TTC549 (cell line): ENCODE data around the gene ANGPTL1.

Source experiments
- FAIRE-seq: peaks from 2 replicates; lab custom pipeline; 2012; peaks lifted over from hg19 to GRCh38; lab: Jason Lieb, UNC

Gene ANGPTL1, protein sequence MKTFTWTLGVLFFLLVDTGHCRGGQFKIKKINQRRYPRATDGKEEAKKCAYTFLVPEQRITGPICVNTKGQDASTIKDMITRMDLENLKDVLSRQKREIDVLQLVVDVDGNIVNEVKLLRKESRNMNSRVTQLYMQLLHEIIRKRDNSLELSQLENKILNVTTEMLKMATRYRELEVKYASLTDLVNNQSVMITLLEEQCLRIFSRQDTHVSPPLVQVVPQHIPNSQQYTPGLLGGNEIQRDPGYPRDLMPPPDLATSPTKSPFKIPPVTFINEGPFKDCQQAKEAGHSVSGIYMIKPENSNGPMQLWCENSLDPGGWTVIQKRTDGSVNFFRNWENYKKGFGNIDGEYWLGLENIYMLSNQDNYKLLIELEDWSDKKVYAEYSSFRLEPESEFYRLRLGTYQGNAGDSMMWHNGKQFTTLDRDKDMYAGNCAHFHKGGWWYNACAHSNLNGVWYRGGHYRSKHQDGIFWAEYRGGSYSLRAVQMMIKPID

DNA sequence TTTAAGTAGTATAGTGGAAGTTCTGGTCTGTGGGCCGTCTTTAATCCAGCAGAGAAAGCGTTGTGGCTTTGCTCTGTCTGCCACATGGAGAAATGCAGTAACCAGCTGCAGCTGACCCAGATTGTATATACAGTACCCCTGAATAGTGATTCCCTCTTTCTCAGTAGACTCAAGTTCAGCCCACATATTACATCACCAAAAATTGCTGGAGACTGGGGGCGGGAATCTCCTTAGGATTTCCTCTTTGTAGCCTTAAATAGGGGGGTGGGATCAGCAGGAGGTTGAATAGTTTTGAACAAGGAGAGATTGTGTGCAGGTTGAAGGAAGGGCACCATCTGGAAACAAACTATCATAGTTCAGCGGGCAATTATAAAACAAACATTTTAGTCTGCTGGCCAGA lies at the start of gene ANGPTL1:
TSS of gene ANGPTL1 (minus strand) at position 134 of the 400 bp plus-strand sequence. CDS start 5,301 bp downstream, outside the sequence.
- no peak for FAIRE-seq

DNA sequence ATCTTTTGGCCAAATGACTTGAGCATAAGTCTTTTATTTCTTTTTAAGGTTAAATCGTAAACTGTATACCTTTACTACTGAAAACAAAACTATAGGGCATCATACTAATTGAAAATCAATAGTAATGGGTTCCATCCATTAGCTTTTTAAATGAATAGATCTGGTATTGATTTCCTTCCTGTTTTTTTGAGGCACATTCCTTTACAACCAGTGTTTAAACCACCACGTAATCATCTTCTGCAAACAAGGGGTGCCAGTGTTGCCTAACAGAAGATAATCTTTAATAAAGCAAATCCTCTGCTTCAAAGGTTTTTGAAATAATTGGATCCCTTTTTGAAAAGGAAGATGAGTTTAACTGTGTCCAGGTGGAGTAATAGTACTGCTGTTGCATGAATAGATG lies 48.7 kb upstream of the ANGPTL1 start:
- no peak for FAIRE-seq

DNA sequence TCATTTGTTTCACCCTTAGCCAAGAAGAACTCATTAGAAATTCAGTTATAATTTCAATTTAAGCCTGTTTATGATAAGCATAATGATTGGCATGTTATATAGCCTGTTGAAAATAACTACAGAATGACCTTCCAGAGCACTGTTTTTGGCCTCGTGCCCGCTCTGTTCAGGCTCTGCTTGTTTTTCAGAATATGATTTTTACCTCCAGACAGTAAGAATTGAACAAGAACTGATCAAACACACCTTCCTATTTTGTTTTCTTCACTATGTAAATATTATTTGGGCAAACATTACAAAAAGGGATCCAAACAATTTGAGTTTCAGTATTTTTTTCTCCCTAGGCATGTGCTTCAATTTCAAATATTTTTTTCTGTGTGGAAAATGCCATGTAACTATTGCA lies 48.1 kb upstream of the ANGPTL1 start:
- FAIRE-seq, result no peak

DNA sequence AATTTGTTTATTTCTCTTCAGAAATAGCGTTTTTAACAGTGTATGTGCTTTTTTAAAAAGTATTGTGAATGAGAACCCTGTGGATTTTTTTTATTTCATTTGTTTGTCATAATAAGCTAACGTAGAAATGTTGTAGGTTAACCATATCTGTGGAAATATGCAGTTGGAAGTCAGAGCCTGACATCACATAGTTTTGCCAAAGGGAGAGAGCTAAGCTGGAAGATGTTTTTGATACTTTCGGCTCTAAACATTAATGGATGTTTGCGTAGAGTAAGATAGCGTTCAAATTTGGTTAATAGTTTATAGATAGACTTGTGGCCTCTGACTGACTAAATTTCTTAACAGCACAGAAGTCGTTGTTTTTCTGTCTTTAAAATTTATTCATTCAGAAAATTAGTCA lies 47.4 kb upstream of the ANGPTL1 start:
- FAIRE-seq, result no peak

DNA sequence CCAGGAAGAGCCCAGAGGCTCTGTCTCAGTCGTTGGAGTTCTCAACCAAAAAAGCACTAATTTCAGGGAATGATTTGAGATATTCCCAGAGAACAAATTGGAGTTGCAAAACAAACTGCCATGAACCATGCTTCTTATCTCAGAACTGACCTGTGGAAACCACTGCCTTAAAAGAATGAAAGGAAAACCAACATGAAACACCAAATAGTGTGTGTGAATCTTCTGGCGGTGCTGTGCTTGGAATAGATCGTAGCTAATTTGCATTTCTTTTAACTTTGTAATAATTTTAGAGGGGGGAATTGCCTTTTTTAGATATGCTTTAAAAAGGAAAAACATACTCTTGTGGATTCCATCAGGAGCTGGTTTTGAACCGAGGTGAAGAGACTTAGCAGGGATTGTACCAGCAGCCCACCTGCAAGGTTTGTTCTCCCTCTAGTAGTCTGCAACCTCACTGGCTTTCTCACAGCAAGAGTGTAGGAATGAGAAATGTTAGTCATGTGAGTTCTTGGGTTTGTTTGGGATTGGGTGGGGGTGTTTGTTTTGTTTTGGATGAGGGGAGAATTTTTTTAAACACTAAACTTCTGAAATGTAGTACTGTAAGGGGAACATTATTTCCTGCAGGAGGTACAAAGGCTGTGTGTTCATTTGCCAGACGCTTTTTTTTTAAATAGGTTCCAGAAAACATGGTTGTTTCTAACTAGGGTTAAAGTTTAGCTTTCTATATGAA lies 45.7 kb upstream of the ANGPTL1 start:
- no peak for FAIRE-seq

DNA sequence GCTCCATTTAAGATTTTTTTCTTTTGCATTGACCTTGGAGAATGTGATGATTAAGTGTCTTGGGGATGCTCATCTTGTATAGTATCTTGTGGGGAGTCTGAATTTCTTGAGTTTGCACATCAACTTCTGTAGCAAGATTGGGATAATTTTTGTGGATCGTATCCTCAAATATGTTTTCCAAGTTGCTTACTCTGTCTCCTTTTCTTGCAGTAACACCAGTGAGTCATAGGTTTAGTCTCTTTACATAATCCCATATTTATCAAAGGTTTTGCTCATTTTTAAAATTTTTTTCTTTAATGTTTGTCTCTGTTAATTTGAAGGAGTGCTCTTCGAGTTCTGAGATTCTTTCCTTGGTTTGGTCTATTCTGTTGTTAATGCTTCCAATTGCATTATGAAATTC lies 41.7 kb upstream of the ANGPTL1 start:
- no peak for FAIRE-seq

DNA sequence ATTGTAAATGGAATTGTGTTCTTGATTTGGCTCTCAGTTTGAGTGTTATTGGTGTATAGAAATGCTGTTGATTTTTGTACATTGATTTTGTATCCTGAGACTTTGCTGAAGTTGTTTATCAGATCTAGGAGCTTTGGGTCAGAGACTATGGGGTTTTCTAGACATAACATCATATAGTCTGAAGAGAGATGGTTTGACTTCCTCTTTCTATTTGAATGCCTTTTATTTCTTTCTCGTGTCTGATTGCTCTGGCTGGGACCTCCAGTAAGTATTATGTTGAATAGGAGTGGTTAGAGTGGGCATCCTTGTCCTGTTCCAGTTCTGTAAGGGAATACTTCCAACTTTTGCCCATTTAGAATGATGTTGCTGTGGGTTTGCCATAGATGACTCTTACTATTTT lies 39.1 kb upstream of the ANGPTL1 start:
- no peak for FAIRE-seq

DNA sequence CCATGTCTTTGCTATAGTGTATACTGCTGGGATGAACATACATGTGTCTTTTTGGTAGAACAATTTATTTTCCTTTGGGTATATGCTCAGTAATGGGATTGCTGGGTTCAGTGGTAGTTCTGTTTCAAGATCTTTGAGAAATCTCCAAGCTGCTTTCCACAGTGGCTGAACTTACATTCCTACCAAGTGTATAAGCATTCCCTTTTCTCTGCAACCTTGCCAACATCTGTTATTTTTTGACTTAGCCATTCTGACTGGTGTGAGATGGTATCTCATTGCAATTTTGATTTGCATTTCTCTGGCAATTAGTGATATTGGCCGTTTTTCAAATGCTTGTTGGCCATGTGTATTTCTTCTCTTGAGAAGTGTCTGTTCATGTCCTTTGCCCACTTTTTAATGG lies 37.5 kb upstream of the ANGPTL1 start:
- FAIRE-seq, result no peak

DNA sequence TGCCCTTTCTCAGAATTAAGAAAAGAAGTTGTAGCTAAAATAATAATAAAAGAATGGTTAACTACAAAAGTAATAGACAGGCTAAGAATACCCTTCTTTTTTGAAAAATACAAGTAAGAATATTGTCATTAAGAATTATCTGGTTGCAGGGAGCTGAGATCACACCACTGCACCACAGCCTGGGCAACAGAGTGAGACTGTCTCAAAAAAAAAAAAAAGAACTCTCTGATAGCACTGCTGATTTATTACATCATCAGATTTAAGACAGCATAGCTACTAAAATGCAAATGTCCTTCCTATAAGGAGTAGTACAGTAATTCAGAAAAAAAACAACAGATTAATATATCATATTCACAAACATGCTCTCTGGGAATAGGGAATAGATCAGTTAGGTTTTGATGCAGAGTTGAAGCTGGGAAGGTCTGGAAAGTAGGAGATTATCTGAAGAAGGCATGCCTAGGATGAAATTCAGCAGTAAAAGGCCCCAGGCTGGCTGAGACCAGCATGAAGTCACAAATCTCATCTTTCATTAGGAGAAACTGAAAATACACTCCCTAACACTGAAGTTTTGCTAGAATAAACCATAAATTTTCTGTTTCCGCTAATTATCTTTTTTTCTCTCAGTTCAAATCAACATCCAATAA lies 30.7 kb upstream of the ANGPTL1 start:
- no peak for FAIRE-seq

DNA sequence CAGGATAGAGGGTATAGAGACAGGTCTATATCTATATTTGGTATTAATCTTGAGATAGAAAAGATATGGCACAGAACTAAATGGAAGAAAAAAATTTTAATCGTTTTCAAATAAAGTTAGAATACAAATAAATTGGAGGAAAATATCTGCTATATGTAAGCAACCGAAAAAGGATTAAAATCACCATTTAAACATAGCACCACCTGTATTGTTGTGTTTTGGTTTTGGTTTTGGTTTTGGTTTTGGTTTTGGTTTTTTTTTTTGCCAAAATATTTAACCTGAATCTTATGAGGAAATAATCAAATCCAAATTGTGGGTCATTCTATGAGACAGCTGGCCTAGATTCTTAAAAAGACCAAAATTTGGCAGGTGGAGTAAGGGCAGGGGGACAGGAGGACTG lies 28.5 kb upstream of the ANGPTL1 start:
- no peak for FAIRE-seq

DNA sequence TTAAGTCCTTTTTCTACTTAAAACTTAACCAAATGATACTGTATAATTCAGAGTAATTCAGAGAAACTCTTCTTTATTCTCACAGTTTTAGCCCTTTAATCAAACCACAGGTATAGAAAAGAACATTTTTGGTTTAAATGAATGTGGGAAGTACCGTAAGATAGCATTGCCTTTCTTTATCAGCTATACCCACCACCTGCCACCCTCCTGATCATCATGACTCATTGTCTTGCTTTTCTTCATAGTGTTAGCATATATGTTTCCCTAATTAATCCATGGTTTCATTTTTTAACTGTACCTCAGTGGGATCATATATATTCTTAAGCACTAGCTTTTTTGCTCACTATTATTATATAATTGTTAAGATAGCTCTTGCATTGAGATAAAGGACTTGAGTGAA lies 27.5 kb upstream of the ANGPTL1 start:
- FAIRE-seq, result no peak

DNA sequence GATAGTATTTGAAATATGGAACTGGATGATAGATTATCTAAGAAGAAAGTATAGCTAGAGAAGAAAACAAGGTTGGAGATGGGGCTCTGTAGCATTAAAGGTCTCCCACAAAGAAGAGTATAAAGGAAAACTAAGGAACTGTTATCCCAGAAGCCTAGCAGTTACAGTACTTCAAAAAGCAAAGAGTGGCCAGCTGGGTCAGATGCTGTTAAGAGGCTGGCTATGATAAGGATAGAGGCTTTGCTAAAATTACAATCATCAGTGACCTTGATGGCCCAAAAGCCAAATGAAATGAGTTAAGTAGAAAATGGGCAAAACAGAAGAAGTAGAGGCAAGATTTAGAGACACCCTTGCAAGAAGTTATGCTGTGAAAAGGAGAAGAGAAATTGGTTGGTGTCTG lies 25.1 kb upstream of the ANGPTL1 start:
- FAIRE-seq, result no peak

DNA sequence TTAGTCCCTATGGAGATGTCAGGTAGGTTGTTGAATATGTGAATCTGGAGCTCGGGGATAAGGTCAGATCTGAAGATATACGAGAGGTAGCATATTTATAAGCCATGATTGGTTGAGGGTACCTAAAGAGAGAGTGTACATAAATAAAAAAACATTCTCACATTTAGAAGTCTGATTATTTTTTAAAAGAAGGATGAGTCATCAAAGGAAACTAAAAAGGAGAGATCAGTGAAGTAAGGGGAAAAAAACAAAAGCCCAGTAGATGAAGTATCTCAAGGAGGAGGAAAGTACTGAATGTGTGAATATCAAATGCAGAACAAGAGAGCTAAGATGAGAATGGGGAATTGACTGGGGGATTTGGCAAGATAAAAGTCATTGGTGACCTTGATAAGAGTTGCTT lies 15.7 kb upstream of the ANGPTL1 start:
- no peak for FAIRE-seq

DNA sequence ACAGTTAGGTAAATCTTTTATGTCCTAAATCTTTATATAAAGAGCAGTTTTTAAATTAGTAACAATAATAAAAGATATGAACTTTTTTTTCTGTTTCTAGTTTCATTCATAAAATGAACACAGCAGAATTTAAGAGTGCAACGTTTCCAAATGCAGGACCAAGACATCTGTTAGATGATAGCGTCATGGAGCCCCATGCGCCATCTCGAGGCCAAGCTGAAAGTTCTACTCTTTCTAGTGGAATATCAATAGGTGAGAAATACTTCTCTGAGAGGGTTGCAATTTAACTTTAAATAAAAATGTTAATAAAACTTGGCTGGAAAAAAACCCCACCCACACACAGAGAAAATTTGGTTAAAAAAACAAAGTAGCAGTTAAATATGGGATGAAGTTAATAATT lies 15.0 kb upstream of the ANGPTL1 start:
- peak; percentile 95 for FAIRE-seq

DNA sequence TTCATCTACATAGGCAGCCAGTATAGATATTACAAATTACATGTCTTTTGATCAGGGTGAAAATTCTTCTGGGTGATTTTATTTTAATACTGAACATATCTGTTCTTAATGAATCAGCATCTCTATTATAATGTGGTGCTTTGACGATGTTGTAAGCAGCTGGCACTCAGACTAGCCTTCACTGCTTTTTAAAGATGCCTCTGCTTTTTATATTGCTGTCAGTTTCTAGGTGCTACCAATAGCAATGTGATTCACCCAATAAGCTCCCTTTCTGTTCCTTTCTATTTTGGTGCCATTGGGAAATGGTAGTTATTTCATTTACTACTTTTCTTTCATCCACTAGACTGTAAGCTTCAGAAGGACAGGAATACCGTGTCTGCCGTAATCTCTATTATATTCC lies 11.1 kb upstream of the ANGPTL1 start:
- no peak for FAIRE-seq

DNA sequence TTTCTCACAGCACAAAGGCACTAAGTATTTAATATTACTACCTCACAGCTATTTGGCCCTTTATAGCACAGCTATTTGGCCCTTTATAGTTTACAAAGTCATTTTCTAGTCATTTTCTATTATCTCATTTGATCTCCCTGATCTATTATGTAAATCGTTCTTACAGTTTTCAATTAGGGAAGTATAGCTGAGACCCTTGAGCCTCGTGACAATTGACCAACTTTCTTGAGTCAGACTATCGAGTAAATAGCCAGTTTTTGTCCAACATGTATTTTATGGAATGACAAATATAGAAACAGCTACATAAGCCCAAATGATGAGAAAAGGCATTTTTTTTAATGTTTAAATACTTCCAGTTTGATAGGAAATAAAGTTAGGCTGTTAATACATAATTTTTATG lies 7.0 kb upstream of the ANGPTL1 start:
- FAIRE-seq, result no peak

DNA sequence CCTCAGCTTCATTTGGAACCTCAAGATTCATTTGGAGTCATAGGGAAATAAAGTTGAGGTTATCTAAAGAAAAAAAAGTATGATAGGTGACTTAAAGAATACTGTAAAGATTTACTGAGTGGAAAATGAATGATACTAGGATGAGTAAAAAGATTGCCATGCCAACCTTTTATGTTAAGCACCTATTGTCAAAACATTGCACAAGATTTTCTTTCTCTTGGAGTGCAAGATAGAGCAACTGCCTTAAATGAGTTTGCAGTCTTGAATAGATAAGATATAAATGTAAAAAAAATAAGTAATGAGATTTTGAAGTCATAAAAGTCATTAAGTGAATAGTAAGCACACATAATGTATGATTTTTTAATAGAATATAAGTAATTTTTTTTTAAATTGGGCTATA lies 5.1 kb upstream of the ANGPTL1 start:
- FAIRE-seq, result peak; percentile 38

DNA sequence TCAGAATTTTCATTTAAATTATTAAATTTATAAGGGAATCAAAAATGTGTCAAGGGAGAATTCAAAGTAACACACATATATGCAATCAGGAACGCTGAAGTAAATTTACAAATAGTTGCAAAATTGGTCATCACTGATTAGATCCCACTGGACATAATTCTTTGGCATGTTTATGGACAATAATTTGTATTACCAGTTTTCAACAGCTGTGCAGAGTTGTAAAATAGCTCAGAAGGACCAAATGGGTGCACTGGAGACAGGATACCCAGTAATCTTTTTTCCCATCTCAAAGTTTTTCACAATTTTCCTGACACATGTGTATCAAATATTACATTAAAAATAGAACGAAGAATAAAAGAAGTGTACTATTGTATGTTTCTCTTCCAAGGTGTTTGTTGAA lies 4.1 kb upstream of the ANGPTL1 start:
- no peak for FAIRE-seq

DNA sequence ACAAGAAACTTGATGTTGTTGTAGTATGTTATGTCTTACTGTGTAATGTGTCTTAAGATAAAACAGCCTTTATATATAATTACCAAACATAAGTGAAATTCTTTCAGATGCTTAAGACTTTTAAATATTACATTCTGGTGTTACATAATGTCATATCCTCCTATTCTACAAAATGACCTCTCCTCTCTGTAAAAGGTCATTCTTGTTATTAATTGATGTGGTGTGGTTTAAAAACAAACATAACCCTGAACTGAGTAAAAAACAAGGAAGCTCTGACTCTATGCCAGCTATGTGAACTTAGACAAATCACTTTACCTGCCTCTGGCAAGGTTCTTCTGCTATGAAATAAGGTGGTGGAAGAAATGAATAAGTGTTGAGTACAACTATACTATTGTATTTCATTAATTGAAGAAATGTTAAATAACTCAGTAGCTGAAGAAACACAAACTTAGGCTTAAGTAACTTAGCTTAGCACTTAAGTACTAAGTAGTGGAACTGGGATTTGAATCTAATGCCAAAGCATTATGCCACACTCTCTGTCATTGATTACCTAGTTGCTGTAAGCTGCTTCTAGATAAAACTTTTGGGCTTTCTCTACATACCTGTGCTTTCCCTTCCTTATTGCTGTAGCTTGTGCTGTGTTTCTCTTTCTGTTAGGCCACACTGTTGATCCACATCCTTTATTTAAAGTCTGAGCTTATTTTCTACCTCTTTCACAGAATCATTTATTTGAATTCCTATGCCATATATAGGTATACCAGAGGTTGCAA lies 859 bp upstream of the ANGPTL1 start:
- FAIRE-seq, result peak; percentile 85

DNA sequence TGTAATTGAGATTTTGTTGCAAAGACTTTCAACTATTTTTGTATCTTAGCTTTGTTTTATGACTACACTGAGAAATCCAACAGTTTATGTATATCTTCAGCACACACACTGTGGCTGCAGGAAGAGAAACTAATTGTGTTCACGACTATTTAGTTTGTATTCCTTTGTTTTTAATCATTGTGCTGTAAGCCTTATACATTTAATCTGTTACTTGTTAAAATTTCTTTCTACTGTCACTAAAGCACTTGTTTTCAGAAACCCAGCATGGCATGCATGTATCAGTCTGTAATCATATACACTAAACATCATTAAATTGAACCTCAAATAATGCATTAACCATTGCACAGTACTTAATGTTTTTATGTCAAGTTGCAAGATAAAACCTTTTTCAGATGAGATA lies 656 bp downstream of the ANGPTL1 start:
- FAIRE-seq, result no peak

DNA sequence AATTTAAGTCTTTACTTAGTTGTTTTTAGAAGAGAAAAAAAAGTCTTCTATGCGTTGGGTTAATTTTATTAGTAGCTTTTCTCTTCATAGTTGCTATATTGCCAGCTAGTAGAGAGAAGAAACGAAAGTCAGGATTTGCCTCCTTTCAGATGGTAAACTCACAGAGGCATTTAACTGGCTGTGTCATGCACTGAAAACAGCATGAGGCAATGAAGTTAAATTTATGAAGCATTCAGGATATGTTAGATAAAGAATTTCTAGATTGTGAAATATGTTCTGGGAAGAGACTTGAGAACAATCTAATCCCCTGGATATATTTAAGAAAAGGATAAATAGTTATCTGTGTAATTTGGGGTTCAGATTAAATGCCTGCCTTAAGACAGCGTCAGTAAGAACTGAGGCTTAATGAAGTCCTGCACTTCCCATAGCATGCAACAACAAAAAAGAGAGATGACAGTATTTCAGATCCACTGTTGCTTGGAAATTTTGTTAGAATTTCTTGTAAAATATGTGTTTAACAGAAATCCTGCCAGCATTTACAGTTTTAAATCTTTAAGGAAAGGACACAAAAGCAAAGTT lies 1.7 kb downstream of the ANGPTL1 start:
- FAIRE-seq, result no peak

DNA sequence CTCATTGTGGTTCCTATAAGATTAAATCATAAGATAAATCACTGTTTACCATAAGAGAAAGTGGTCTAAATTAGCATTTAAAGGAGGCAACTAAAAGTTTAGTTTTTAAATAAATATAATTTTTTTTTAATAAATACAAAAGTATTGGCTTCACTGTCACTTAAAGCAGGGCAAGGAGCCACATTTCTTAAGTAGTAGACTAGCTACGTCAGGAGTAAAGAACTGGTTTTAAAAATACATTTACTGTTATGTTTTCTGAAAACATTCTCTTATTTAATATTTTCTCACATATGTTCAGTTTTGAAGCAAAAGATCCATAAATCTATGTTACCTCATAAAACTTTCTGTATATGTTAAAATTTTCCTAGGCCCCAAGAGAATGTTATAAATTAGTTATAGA lies 2.2 kb downstream of the ANGPTL1 start:
- peak; percentile 81 for FAIRE-seq
